IMR-90 (cell line): Measurements from ENCODE around the gene GRID1. TPM values are rescaled to one million over a fixed set of nuclear protein-coding genes. Genes with fewer than 3 reads are reported as not detected.

Experiments
- ATAC-seq: fragments of 200-7000 bp; cut with Tn5 transposase; 2 replicates; pipeline ENCODE4 v1.9.1; 2020; ENCODE audit warnings: low read depth, mild to moderate bottlenecking, moderate library complexity
- BruUV-seq: library from RNA; stranded (reverse); fragments of 400-500 nt; replicated peaks from 2 replicates; lab custom pipeline; 2021; lab: Mats Ljungman, UMichigan
- CTCF ChIA-PET: fragments of 300-600 bp; formaldehyde crosslinking; extraction: SDS; loops from one replicate; lab custom pipeline; 2021; ENCODE audit warnings: antibody characterized with exemption; lab: Yijun Ruan, JAX
- POLR2A ChIA-PET: fragments of 300-600 bp; sonication (Branson Sonifier 250); formaldehyde crosslinking; loops from one replicate; lab custom pipeline; 2022; ENCODE audit warnings: antibody characterized with exemption; ENCODE audit not compliant: unreplicated experiment; lab: Charles Lee
- DNase-seq: peaks from one replicate; pipeline ENCODE4 v3.0.0; 2013
- H2AFZ ChIP-seq: replicated peaks from 2 replicates; pipeline ENCODE3; 2013; ENCODE audit warnings: low read length, mild to moderate bottlenecking; ENCODE audit not compliant: poor library complexity
- H2AK5ac ChIP-seq: 2 replicates; pipeline ENCODE4 v1.6.1; 2013; ENCODE audit warnings: low read depth, low read length, inconsistent platforms
- H2AK9ac ChIP-seq: replicated peaks from 2 replicates; pipeline ENCODE3; 2013; ENCODE audit warnings: mild to moderate bottlenecking, low read depth, low read length, moderate library complexity; ENCODE audit not compliant: poor library complexity
- H2BK120ac ChIP-seq: 2 replicates; pipeline ENCODE4 v1.6.1; 2013; ENCODE audit warnings: low read depth, low read length, inconsistent platforms
- H2BK15ac ChIP-seq: 3 replicates; pipeline ENCODE4 v1.6.1; 2013; ENCODE audit warnings: low read depth, low read length, inconsistent platforms
- H2BK20ac ChIP-seq: 2 replicates; pipeline ENCODE4 v1.6.1; 2013; ENCODE audit warnings: low read depth, mild to moderate bottlenecking, inconsistent platforms, low read length, moderate library complexity
- H2BK5ac ChIP-seq: 2 replicates; pipeline ENCODE4 v1.6.1; 2013; ENCODE audit warnings: mild to moderate bottlenecking, low read depth, low read length, inconsistent platforms; ENCODE audit not compliant: poor library complexity, severe bottlenecking
- H3K14ac ChIP-seq: replicated peaks from 2 replicates; pipeline ENCODE4 v1.6.1; 2013; ENCODE audit warnings: low read depth, low read length, inconsistent platforms
- H3K18ac ChIP-seq: 2 replicates; pipeline ENCODE4 v1.6.1; 2013; ENCODE audit warnings: low read depth, low read length, control low read depth
- H3K23ac ChIP-seq: 2 replicates; pipeline ENCODE4 v1.6.1; 2013; ENCODE audit warnings: low read depth, low read length, inconsistent platforms
- H3K27ac ChIP-seq: 2 replicates; pipeline ENCODE4 v1.5.1; 2013; ENCODE audit warnings: mild to moderate bottlenecking, control low read depth, low read length; ENCODE audit not compliant: insufficient read depth
- H3K27me3 ChIP-seq: 2 replicates; pipeline ENCODE4 v1.6.1; 2013; ENCODE audit warnings: low read length; ENCODE audit not compliant: control insufficient read depth, insufficient read depth
- H3K36me3 ChIP-seq: 2 replicates; pipeline ENCODE4 v1.6.1; 2013; ENCODE audit warnings: low read length, mixed read lengths; ENCODE audit not compliant: control insufficient read depth, insufficient read depth
- H3K4ac ChIP-seq: 2 replicates; pipeline ENCODE4 v1.6.1; 2013; ENCODE audit warnings: low read depth, low read length, inconsistent platforms
- H3K4me1 ChIP-seq: 2 replicates; pipeline ENCODE4 v1.6.1; 2013; ENCODE audit warnings: low read length, mixed read lengths; ENCODE audit not compliant: control insufficient read depth, insufficient read depth
- H3K4me2 ChIP-seq: 2 replicates; pipeline ENCODE4 v1.6.1; 2013; ENCODE audit warnings: low read depth, mild to moderate bottlenecking, control low read depth, low read length, moderate library complexity
- H3K4me3 ChIP-seq: 2 replicates; pipeline ENCODE4 v1.5.1; 2013; ENCODE audit warnings: low read depth, mild to moderate bottlenecking, control low read depth, low read length, moderate library complexity; ENCODE audit not compliant: insufficient read depth
- H3K56ac ChIP-seq: 2 replicates; pipeline ENCODE4 v1.6.1; 2013; ENCODE audit warnings: low read length, inconsistent platforms; ENCODE audit not compliant: insufficient read depth; ENCODE audit errors: extremely low read depth
- H3K79me1 ChIP-seq, 2 experiments: 2 replicates each; pipeline ENCODE4 v1.6.1; 2013; ENCODE audit warnings: low read length in 2 of 2, inconsistent platforms in 1 of 2, low read depth in 1 of 2
- H3K9ac ChIP-seq: 2 replicates; pipeline ENCODE4 v1.6.1; 2013; ENCODE audit warnings: low read depth, low read length, control low read depth
- H3K9me1 ChIP-seq: 2 replicates; pipeline ENCODE4 v1.6.1; 2013; ENCODE audit warnings: low read length, inconsistent platforms; ENCODE audit not compliant: insufficient read depth
- H3K9me3 ChIP-seq: 2 replicates; pipeline ENCODE4 v1.6.1; 2013; ENCODE audit warnings: low read length; ENCODE audit not compliant: control insufficient read depth, insufficient read depth
- H4K20me1 ChIP-seq: 2 replicates; pipeline ENCODE4 v1.6.1; 2013; ENCODE audit warnings: low read length, inconsistent platforms; ENCODE audit not compliant: insufficient read depth
- H4K5ac ChIP-seq: 2 replicates; pipeline ENCODE4 v1.6.1; 2013; ENCODE audit warnings: mild to moderate bottlenecking, low read depth, low read length, control low read depth
- H4K8ac ChIP-seq, 2 experiments: 2 replicates each; pipeline ENCODE4 v1.6.1; 2013; ENCODE audit warnings: low read depth in 2 of 2, low read length in 2 of 2, control low read depth in 1 of 2, inconsistent platforms in 1 of 2
- H4K91ac ChIP-seq: 2 replicates; pipeline ENCODE4 v1.6.1; 2013; ENCODE audit warnings: low read depth, low read length, inconsistent platforms; ENCODE audit not compliant: insufficient read depth
- BHLHE40 ChIP-seq: fragments of 150-350 bp; IDR thresholded peaks from 2 replicates; pipeline ENCODE4 v1.6.1; 2016; ENCODE audit warnings: mild to moderate bottlenecking, low read depth, low read length
- CEBPB ChIP-seq: IDR thresholded peaks from 2 replicates; pipeline ENCODE4 v1.6.1; 2012; ENCODE audit warnings: low read depth, low read length, improper control_type of control experiment
- CHD1 ChIP-seq: IDR thresholded peaks from 2 replicates; pipeline ENCODE4 v1.6.1; 2012; ENCODE audit warnings: low read depth, low read length, improper control_type of control experiment
- MAFK ChIP-seq: IDR thresholded peaks from 2 replicates; pipeline ENCODE4 v1.6.1; 2012; ENCODE audit warnings: low read depth, low read length, improper control_type of control experiment
- MAZ ChIP-seq: IDR thresholded peaks from 2 replicates; pipeline ENCODE4 v1.6.1; 2012; ENCODE audit warnings: low read depth, mild to moderate bottlenecking, low read length, improper control_type of control experiment, moderate library complexity, borderline replicate concordance
- MXI1 ChIP-seq: IDR thresholded peaks from 2 replicates; pipeline ENCODE4 v1.6.1; 2012; ENCODE audit warnings: low read depth, mild to moderate bottlenecking, low read length, moderate library complexity, borderline replicate concordance
- NFE2L2 ChIP-seq: fragments of 150-350 bp; IDR thresholded peaks from 2 replicates; pipeline ENCODE4 v1.6.1; 2016; ENCODE audit warnings: low read depth, mild to moderate bottlenecking, low read length
- POLR2A ChIP-seq: IDR thresholded peaks from 2 replicates; pipeline ENCODE4 v1.6.1; 2012; ENCODE audit warnings: mild to moderate bottlenecking, low read depth, low read length
- RAD21 ChIP-seq: IDR thresholded peaks from 2 replicates; pipeline ENCODE4 v1.6.1; 2012; ENCODE audit warnings: low read length, improper control_type of control experiment
- RFX5 ChIP-seq: IDR thresholded peaks from 2 replicates; pipeline ENCODE4 v1.8.0; 2012; ENCODE audit warnings: low read depth, mild to moderate bottlenecking, low read length, moderate library complexity
- WGBS, 2 experiments: methylation state at CpG; one replicate each; pipeline versions ENCODE4 v1.1.5 to v1.1.7; 2013; ENCODE audit warnings: missing lambda C conversion rate in 2 of 2; ENCODE audit not compliant: insufficient read length in 1 of 2; ENCODE audit errors: extremely low coverage in 2 of 2; 5-methylcytosine and 5-hydroxymethylcytosine counted together
- dilution Hi-C: fragments of 300-500 bp; cut with HindIII; formaldehyde crosslinking; loops from one replicate; pipeline ENCODE4 v1.14.3; 2018; ENCODE audit warnings: low sequenced_read_pairs; ENCODE audit not compliant: unreplicated experiment
- in situ Hi-C: fragments of 300-500 bp; cut with MboI; formaldehyde crosslinking; loops from 3 replicates; pipeline ENCODE4 v1.14.3; 2019; ENCODE audit warnings: low sequenced_read_pairs, inconsistent platforms, mixed read lengths
- intact Hi-C: fragments of 100-400 bp; cut with micrococcal nuclease; formaldehyde crosslinking; loops from 2 replicates; pipeline ENCODE4 v1.10.0; 2022
- polyA plus RNA-seq, 3 experiments: library from polyadenylated mRNA; depleted of rRNA; stranded (reverse); fragments of >200 nt; gene quantifications; 2 replicates each; pipeline ENCODE4 v1.2.3, GENCODE V29; 2012; ENCODE audit warnings: low replicate concordance in 1 of 3
- total RNA-seq: library from RNA; depleted of rRNA; stranded (reverse); fragments of >200 nt; gene quantifications from 2 replicates; pipeline ENCODE4 v1.2.3, GENCODE V29; 2012
- TF ChIP-seq, protein P1 (sequence below): fragments of 150-350 bp; IDR thresholded peaks from 2 replicates; pipeline ENCODE4 v1.6.1; 2017; ENCODE audit warnings: mild to moderate bottlenecking, antibody characterized with exemption, low read length, low read depth
- TF ChIP-seq, protein P2 (sequence below): conservative IDR thresholded peaks from 2 replicates; pipeline ENCODE4 v1.5.1; 2012; ENCODE audit warnings: mild to moderate bottlenecking, low read depth, low read length, improper control_type of control experiment

The GRID1 gene
- total and polyA plus RNA-seq, 2 of the 4 experiments (the other 2 are of a cell fraction): not detected

DNA sequence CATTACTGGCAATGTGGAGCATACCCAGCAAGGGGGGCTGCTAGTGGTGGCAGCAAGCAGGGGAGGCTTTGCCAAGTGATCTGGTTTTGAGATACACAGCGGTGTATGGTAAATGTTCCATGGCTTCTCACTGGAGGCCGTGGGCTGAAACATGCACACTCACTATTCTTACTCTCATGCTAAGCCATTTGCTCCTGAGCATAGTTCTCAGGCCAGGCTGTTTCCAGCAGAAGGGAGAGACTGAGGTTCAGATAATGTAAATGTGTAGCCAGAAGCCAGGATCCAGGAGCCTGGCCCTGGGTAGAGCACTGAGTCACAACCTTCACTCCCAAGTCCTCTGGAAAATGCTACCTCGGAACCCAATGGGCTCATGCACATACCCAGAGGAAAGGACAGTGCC, 757.9 kb downstream of the GRID1 start:
- Histone ChIP-seq H2BK5ac (no peak overlapping the region), H3K23ac (no peak overlapping the region), H3K9me1 (no peaks in the 10 kb centered on the region), H2AK5ac (no peak overlapping the region), H3K9ac (no peak overlapping the region), H2BK15ac (no peak overlapping the region), H3K4me3 (no peak overlapping the region), H3K4ac (no peak overlapping the region), H4K8ac (no peak overlapping the region), H3K79me1 (no peaks in the 10 kb centered on the region), H2AK9ac (no peak overlapping the region), H3K4me2 (no peak overlapping the region), H3K4me1 (no peaks in the 10 kb centered on the region), H3K36me3 (no peaks in the 10 kb centered on the region), H3K27ac (no peak overlapping the region), H3K9me3 (peaks cover 20% of the 10 kb centered on the region), H3K56ac (no peak overlapping the region), H2BK20ac (no peak overlapping the region), H2AFZ (no peak overlapping the region), H4K91ac (no peak overlapping the region), H3K18ac (no peak overlapping the region), H3K27me3 (no peaks in the 10 kb centered on the region), H4K20me1 (no peaks in the 10 kb centered on the region), H3K14ac (no peak overlapping the region), H4K5ac (no peak overlapping the region), H2BK120ac (no peak overlapping the region)
- no CpG with 5 or more reads among the region's 3 CpGs for WGBS, 2 experiments
- ChIA-PET CTCF (no interaction called here), POLR2A (no interaction called here)
- in situ Hi-C loops (no loop called here), dilution Hi-C loops (no loop called here), intact Hi-C loops (no loop called here)
- ATAC-seq (no peak), DNase-seq (no peak)
- TF ChIP-seq CEBPB: no peak
- no peak for TF ChIP-seq POLR2A
- TF ChIP-seq MXI1: no peak
- TF ChIP-seq CHD1: no peak
- TF ChIP-seq RFX5: no peak
- TF ChIP-seq, protein P1, sequence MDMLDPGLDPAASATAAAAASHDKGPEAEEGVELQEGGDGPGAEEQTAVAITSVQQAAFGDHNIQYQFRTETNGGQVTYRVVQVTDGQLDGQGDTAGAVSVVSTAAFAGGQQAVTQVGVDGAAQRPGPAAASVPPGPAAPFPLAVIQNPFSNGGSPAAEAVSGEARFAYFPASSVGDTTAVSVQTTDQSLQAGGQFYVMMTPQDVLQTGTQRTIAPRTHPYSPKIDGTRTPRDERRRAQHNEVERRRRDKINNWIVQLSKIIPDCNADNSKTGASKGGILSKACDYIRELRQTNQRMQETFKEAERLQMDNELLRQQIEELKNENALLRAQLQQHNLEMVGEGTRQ: no peak
- TF ChIP-seq NFE2L2: no peak
- TF ChIP-seq MAFK: no peak
- TF ChIP-seq, protein P2, sequence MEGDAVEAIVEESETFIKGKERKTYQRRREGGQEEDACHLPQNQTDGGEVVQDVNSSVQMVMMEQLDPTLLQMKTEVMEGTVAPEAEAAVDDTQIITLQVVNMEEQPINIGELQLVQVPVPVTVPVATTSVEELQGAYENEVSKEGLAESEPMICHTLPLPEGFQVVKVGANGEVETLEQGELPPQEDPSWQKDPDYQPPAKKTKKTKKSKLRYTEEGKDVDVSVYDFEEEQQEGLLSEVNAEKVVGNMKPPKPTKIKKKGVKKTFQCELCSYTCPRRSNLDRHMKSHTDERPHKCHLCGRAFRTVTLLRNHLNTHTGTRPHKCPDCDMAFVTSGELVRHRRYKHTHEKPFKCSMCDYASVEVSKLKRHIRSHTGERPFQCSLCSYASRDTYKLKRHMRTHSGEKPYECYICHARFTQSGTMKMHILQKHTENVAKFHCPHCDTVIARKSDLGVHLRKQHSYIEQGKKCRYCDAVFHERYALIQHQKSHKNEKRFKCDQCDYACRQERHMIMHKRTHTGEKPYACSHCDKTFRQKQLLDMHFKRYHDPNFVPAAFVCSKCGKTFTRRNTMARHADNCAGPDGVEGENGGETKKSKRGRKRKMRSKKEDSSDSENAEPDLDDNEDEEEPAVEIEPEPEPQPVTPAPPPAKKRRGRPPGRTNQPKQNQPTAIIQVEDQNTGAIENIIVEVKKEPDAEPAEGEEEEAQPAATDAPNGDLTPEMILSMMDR: no peak
- no peak for TF ChIP-seq RAD21
- no peak for TF ChIP-seq BHLHE40
- no peak for TF ChIP-seq MAZ
- no TSS peak for BruUV-seq
